SH-SY5Y (cell line): ENCODE results near the gene DHX32.

ENCODE experiments used
- GATA2 ChIP-seq: IDR thresholded peaks from 2 replicates; pipeline ENCODE4 v1.6.1; 2011; ENCODE audit warnings: mild to moderate bottlenecking, low read depth, low read length
- GATA3 ChIP-seq: IDR thresholded peaks from 2 replicates; pipeline ENCODE4 v1.6.1; 2011; ENCODE audit warnings: low read depth, mild to moderate bottlenecking, low read length, moderate library complexity

GRCh38 chr10:125802739-125803138 lies 78.4 kb downstream of the DHX32 start:
- TF ChIP-seq GATA2 (no peak), GATA3 (no peak)
